IMR-90 (cell line): ENCODE results near the gene WDR46. TPM values are rescaled to one million over a fixed set of nuclear protein-coding genes. Genes with fewer than 3 reads are reported as not detected.

Source experiments
- ATAC-seq: fragments of 200-7000 bp; cut with Tn5 transposase; 2 replicates; pipeline ENCODE4 v1.9.1; 2020; ENCODE audit warnings: low read depth, mild to moderate bottlenecking, moderate library complexity
- BruUV-seq: library from RNA; stranded (reverse); fragments of 400-500 nt; replicated peaks from 2 replicates; lab custom pipeline; 2021; lab: Mats Ljungman, UMichigan
- CTCF ChIA-PET: fragments of 300-600 bp; formaldehyde crosslinking; extraction: SDS; loops from one replicate; lab custom pipeline; 2021; ENCODE audit warnings: antibody characterized with exemption; lab: Yijun Ruan, JAX
- POLR2A ChIA-PET: fragments of 300-600 bp; sonication (Branson Sonifier 250); formaldehyde crosslinking; loops from one replicate; lab custom pipeline; 2022; ENCODE audit warnings: antibody characterized with exemption; ENCODE audit not compliant: unreplicated experiment; lab: Charles Lee
- DNase-seq: peaks from one replicate; pipeline ENCODE4 v3.0.0; 2013
- H2AFZ ChIP-seq: replicated peaks from 2 replicates; pipeline ENCODE3; 2013; ENCODE audit warnings: low read length, mild to moderate bottlenecking; ENCODE audit not compliant: poor library complexity
- H2AK5ac ChIP-seq: 2 replicates; pipeline ENCODE4 v1.6.1; 2013; ENCODE audit warnings: low read depth, low read length, inconsistent platforms
- H2AK9ac ChIP-seq: replicated peaks from 2 replicates; pipeline ENCODE3; 2013; ENCODE audit warnings: mild to moderate bottlenecking, low read depth, low read length, moderate library complexity; ENCODE audit not compliant: poor library complexity
- H2BK120ac ChIP-seq: 2 replicates; pipeline ENCODE4 v1.6.1; 2013; ENCODE audit warnings: low read depth, low read length, inconsistent platforms
- H2BK15ac ChIP-seq: 3 replicates; pipeline ENCODE4 v1.6.1; 2013; ENCODE audit warnings: low read depth, low read length, inconsistent platforms
- H2BK20ac ChIP-seq: 2 replicates; pipeline ENCODE4 v1.6.1; 2013; ENCODE audit warnings: low read depth, mild to moderate bottlenecking, inconsistent platforms, low read length, moderate library complexity
- H2BK5ac ChIP-seq: 2 replicates; pipeline ENCODE4 v1.6.1; 2013; ENCODE audit warnings: mild to moderate bottlenecking, low read depth, low read length, inconsistent platforms; ENCODE audit not compliant: poor library complexity, severe bottlenecking
- H3K14ac ChIP-seq: replicated peaks from 2 replicates; pipeline ENCODE4 v1.6.1; 2013; ENCODE audit warnings: low read depth, low read length, inconsistent platforms
- H3K18ac ChIP-seq: 2 replicates; pipeline ENCODE4 v1.6.1; 2013; ENCODE audit warnings: low read depth, low read length, control low read depth
- H3K23ac ChIP-seq: 2 replicates; pipeline ENCODE4 v1.6.1; 2013; ENCODE audit warnings: low read depth, low read length, inconsistent platforms
- H3K27ac ChIP-seq: 2 replicates; pipeline ENCODE4 v1.5.1; 2013; ENCODE audit warnings: mild to moderate bottlenecking, control low read depth, low read length; ENCODE audit not compliant: insufficient read depth
- H3K27me3 ChIP-seq: 2 replicates; pipeline ENCODE4 v1.6.1; 2013; ENCODE audit warnings: low read length; ENCODE audit not compliant: control insufficient read depth, insufficient read depth
- H3K36me3 ChIP-seq: 2 replicates; pipeline ENCODE4 v1.6.1; 2013; ENCODE audit warnings: low read length, mixed read lengths; ENCODE audit not compliant: control insufficient read depth, insufficient read depth
- H3K4ac ChIP-seq: 2 replicates; pipeline ENCODE4 v1.6.1; 2013; ENCODE audit warnings: low read depth, low read length, inconsistent platforms
- H3K4me1 ChIP-seq: 2 replicates; pipeline ENCODE4 v1.6.1; 2013; ENCODE audit warnings: low read length, mixed read lengths; ENCODE audit not compliant: control insufficient read depth, insufficient read depth
- H3K4me2 ChIP-seq: 2 replicates; pipeline ENCODE4 v1.6.1; 2013; ENCODE audit warnings: low read depth, mild to moderate bottlenecking, control low read depth, low read length, moderate library complexity
- H3K4me3 ChIP-seq: 2 replicates; pipeline ENCODE4 v1.5.1; 2013; ENCODE audit warnings: low read depth, mild to moderate bottlenecking, control low read depth, low read length, moderate library complexity; ENCODE audit not compliant: insufficient read depth
- H3K56ac ChIP-seq: 2 replicates; pipeline ENCODE4 v1.6.1; 2013; ENCODE audit warnings: low read length, inconsistent platforms; ENCODE audit not compliant: insufficient read depth; ENCODE audit errors: extremely low read depth
- H3K79me1 ChIP-seq, 2 experiments: 2 replicates each; pipeline ENCODE4 v1.6.1; 2013; ENCODE audit warnings: low read length in 2 of 2, inconsistent platforms in 1 of 2, low read depth in 1 of 2
- H3K9ac ChIP-seq: 2 replicates; pipeline ENCODE4 v1.6.1; 2013; ENCODE audit warnings: low read depth, low read length, control low read depth
- H3K9me1 ChIP-seq: 2 replicates; pipeline ENCODE4 v1.6.1; 2013; ENCODE audit warnings: low read length, inconsistent platforms; ENCODE audit not compliant: insufficient read depth
- H3K9me3 ChIP-seq: 2 replicates; pipeline ENCODE4 v1.6.1; 2013; ENCODE audit warnings: low read length; ENCODE audit not compliant: control insufficient read depth, insufficient read depth
- H4K20me1 ChIP-seq: 2 replicates; pipeline ENCODE4 v1.6.1; 2013; ENCODE audit warnings: low read length, inconsistent platforms; ENCODE audit not compliant: insufficient read depth
- H4K5ac ChIP-seq: 2 replicates; pipeline ENCODE4 v1.6.1; 2013; ENCODE audit warnings: mild to moderate bottlenecking, low read depth, low read length, control low read depth
- H4K8ac ChIP-seq, 2 experiments: 2 replicates each; pipeline ENCODE4 v1.6.1; 2013; ENCODE audit warnings: low read depth in 2 of 2, low read length in 2 of 2, control low read depth in 1 of 2, inconsistent platforms in 1 of 2
- H4K91ac ChIP-seq: 2 replicates; pipeline ENCODE4 v1.6.1; 2013; ENCODE audit warnings: low read depth, low read length, inconsistent platforms; ENCODE audit not compliant: insufficient read depth
- BHLHE40 ChIP-seq: fragments of 150-350 bp; IDR thresholded peaks from 2 replicates; pipeline ENCODE4 v1.6.1; 2016; ENCODE audit warnings: mild to moderate bottlenecking, low read depth, low read length
- CEBPB ChIP-seq: IDR thresholded peaks from 2 replicates; pipeline ENCODE4 v1.6.1; 2012; ENCODE audit warnings: low read depth, low read length, improper control_type of control experiment
- CHD1 ChIP-seq: IDR thresholded peaks from 2 replicates; pipeline ENCODE4 v1.6.1; 2012; ENCODE audit warnings: low read depth, low read length, improper control_type of control experiment
- ELK1 ChIP-seq: fragments of 150-350 bp; IDR thresholded peaks from 2 replicates; pipeline ENCODE4 v1.6.1; 2016; ENCODE audit warnings: low read depth, mild to moderate bottlenecking, low read length, moderate library complexity, borderline replicate concordance
- FOS ChIP-seq: fragments of 150-350 bp; IDR thresholded peaks from 2 replicates; pipeline ENCODE4 v1.6.1; 2016; ENCODE audit warnings: low read depth, low read length
- MAFK ChIP-seq: IDR thresholded peaks from 2 replicates; pipeline ENCODE4 v1.6.1; 2012; ENCODE audit warnings: low read depth, low read length, improper control_type of control experiment
- MAZ ChIP-seq: IDR thresholded peaks from 2 replicates; pipeline ENCODE4 v1.6.1; 2012; ENCODE audit warnings: low read depth, mild to moderate bottlenecking, low read length, improper control_type of control experiment, moderate library complexity, borderline replicate concordance
- MXI1 ChIP-seq: IDR thresholded peaks from 2 replicates; pipeline ENCODE4 v1.6.1; 2012; ENCODE audit warnings: low read depth, mild to moderate bottlenecking, low read length, moderate library complexity, borderline replicate concordance
- NFE2L2 ChIP-seq: fragments of 150-350 bp; IDR thresholded peaks from 2 replicates; pipeline ENCODE4 v1.6.1; 2016; ENCODE audit warnings: low read depth, mild to moderate bottlenecking, low read length
- POLR2A ChIP-seq: IDR thresholded peaks from 2 replicates; pipeline ENCODE4 v1.6.1; 2012; ENCODE audit warnings: mild to moderate bottlenecking, low read depth, low read length
- RAD21 ChIP-seq: IDR thresholded peaks from 2 replicates; pipeline ENCODE4 v1.6.1; 2012; ENCODE audit warnings: low read length, improper control_type of control experiment
- RCOR1 ChIP-seq: IDR thresholded peaks from 2 replicates; pipeline ENCODE4 v1.6.1; 2012; ENCODE audit warnings: mild to moderate bottlenecking, low read length, improper control_type of control experiment; ENCODE audit not compliant: insufficient replicate concordance
- RFX5 ChIP-seq: IDR thresholded peaks from 2 replicates; pipeline ENCODE4 v1.8.0; 2012; ENCODE audit warnings: low read depth, mild to moderate bottlenecking, low read length, moderate library complexity
- SMC3 ChIP-seq: fragments of 150-350 bp; IDR thresholded peaks from 2 replicates; pipeline ENCODE4 v1.6.1; 2016; ENCODE audit warnings: low read depth, mild to moderate bottlenecking, antibody characterized with exemption, low read length, moderate library complexity
- USF2 ChIP-seq: fragments of 150-350 bp; IDR thresholded peaks from 2 replicates; pipeline ENCODE4 v1.6.1; 2017; ENCODE audit warnings: mild to moderate bottlenecking, antibody characterized with exemption, low read length, low read depth
- WGBS, 2 experiments: methylation state at CpG; one replicate each; pipeline versions ENCODE4 v1.1.5 to v1.1.7; 2013; ENCODE audit warnings: missing lambda C conversion rate in 2 of 2; ENCODE audit not compliant: insufficient read length in 1 of 2; ENCODE audit errors: extremely low coverage in 2 of 2; 5-methylcytosine and 5-hydroxymethylcytosine counted together
- dilution Hi-C: fragments of 300-500 bp; cut with HindIII; formaldehyde crosslinking; loops from one replicate; pipeline ENCODE4 v1.14.3; 2018; ENCODE audit warnings: low sequenced_read_pairs; ENCODE audit not compliant: unreplicated experiment
- in situ Hi-C: fragments of 300-500 bp; cut with MboI; formaldehyde crosslinking; loops from 3 replicates; pipeline ENCODE4 v1.14.3; 2019; ENCODE audit warnings: low sequenced_read_pairs, inconsistent platforms, mixed read lengths
- intact Hi-C: fragments of 100-400 bp; cut with micrococcal nuclease; formaldehyde crosslinking; loops from 2 replicates; pipeline ENCODE4 v1.10.0; 2022
- polyA plus RNA-seq, 3 experiments: library from polyadenylated mRNA; depleted of rRNA; stranded (reverse); fragments of >200 nt; gene quantifications; 2 replicates each; pipeline ENCODE4 v1.2.3, GENCODE V29; 2012; ENCODE audit warnings: low replicate concordance in 1 of 3
- total RNA-seq: library from RNA; depleted of rRNA; stranded (reverse); fragments of >200 nt; gene quantifications from 2 replicates; pipeline ENCODE4 v1.2.3, GENCODE V29; 2012
- TF ChIP-seq, protein P1 (sequence below): conservative IDR thresholded peaks from 2 replicates; pipeline ENCODE4 v1.5.1; 2012; ENCODE audit warnings: mild to moderate bottlenecking, low read depth, low read length, improper control_type of control experiment

The WDR46 gene
- total and polyA plus RNA-seq, 2 of the 4 experiments (the other 2 are of a cell fraction) = 73.8 to 81.6 TPM

DNA sequence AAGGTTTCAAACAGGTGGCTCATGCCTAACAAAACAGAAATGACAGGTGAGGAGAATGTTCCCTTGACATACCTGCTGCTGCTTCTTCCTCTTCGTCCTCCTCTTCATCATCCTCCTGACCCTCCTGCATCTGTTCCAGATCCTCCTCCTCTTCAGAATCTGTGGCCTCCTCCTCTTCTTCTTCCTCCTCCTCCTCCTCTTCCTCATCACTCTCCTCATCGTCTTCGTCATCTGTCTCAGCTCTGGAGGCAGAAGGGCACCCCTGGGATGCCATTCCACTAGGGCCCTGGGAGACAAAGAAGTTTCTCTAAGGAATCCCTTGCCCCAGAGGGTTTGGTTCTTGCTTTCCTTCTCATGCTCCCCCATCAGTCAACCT is 30.9 kb upstream of the WDR46 start:
- peak overlapping the region; percentile 98 for H2AK9ac ChIP-seq
- peaks cover 28% of the 10 kb centered on the region for H3K36me3 ChIP-seq
- peak overlapping the region; percentile 98 for H3K4ac ChIP-seq
- H2AFZ ChIP-seq = peak overlapping the region; percentile 71
- in situ Hi-C loops = no loop called here
- intact Hi-C loops = no loop called here
- peak overlapping the region; percentile 97 for H2BK5ac ChIP-seq
- H2AK5ac ChIP-seq = peak overlapping the region; percentile 96
- H2BK120ac ChIP-seq = peak overlapping the region; percentile 89
- peak overlapping the region; percentile 95 for H3K14ac ChIP-seq
- CTCF ChIA-PET = no interaction called here
- peaks cover 22% of the 10 kb centered on the region for H3K9me1 ChIP-seq
- H3K4me1 ChIP-seq = peaks cover 33% of the 10 kb centered on the region
- peak overlapping the region; percentile 84 for H3K56ac ChIP-seq
- H4K8ac ChIP-seq = peak overlapping the region; percentile 83 to 93
- peak overlapping the region; percentile 25 for H3K4me3 ChIP-seq
- DNase-seq (no peak), ATAC-seq (no peak)
- peaks cover 10% of the 10 kb centered on the region for H4K20me1 ChIP-seq
- peak overlapping the region; percentile 77 for H2BK20ac ChIP-seq
- no peak for TF ChIP-seq MXI1
- no peak for TF ChIP-seq BHLHE40
- no peak for TF ChIP-seq SMC3
- TF ChIP-seq FOS = no peak
- TF ChIP-seq NFE2L2 = no peak
- TF ChIP-seq MAZ = no peak
- TF ChIP-seq RCOR1 = no peak
- TF ChIP-seq, protein P1, sequence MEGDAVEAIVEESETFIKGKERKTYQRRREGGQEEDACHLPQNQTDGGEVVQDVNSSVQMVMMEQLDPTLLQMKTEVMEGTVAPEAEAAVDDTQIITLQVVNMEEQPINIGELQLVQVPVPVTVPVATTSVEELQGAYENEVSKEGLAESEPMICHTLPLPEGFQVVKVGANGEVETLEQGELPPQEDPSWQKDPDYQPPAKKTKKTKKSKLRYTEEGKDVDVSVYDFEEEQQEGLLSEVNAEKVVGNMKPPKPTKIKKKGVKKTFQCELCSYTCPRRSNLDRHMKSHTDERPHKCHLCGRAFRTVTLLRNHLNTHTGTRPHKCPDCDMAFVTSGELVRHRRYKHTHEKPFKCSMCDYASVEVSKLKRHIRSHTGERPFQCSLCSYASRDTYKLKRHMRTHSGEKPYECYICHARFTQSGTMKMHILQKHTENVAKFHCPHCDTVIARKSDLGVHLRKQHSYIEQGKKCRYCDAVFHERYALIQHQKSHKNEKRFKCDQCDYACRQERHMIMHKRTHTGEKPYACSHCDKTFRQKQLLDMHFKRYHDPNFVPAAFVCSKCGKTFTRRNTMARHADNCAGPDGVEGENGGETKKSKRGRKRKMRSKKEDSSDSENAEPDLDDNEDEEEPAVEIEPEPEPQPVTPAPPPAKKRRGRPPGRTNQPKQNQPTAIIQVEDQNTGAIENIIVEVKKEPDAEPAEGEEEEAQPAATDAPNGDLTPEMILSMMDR = no peak
- no peak for TF ChIP-seq CHD1
- TF ChIP-seq USF2 = no peak
- TF ChIP-seq ELK1 = no peak
- TF ChIP-seq POLR2A = no peak
- TF ChIP-seq CEBPB = no peak
- TF ChIP-seq RAD21 = no peak
- no peak for TF ChIP-seq MAFK
- no peak for TF ChIP-seq RFX5
- H3K9ac ChIP-seq = peak overlapping the region; percentile 89
- H4K5ac ChIP-seq = peak overlapping the region; percentile 80
- peaks cover 30 to 64% of the 10 kb centered on the region in 2 experiments for H3K79me1 ChIP-seq
- WGBS, 2 experiments = 79% methylated on average over 3 of the region's 3 CpGs; no CpG with 5 or more reads in 1 of the 2 experiments
- H3K4me2 ChIP-seq = peak overlapping the region; percentile 78
- peak overlapping the region; percentile 74 for H3K18ac ChIP-seq
- dilution Hi-C loops = no loop called here
- BruUV-seq = no TSS peak
- peak overlapping the region; percentile 86 for H2BK15ac ChIP-seq
- H4K91ac ChIP-seq = peak overlapping the region; percentile 96
- no peaks in the 10 kb centered on the region for H3K9me3 ChIP-seq
- peak overlapping the region; percentile 94 for H3K23ac ChIP-seq
- H3K27ac ChIP-seq = peak overlapping the region; percentile 98
- H3K27me3 ChIP-seq = no peaks in the 10 kb centered on the region
- POLR2A ChIA-PET = no interaction called here
